Tibial artery (tissue), 4 donors: Measurements from ENCODE around the gene PLD6.

Source experiments
- DNase-seq, 2 donors: peaks; one replicate each; pipeline ENCODE4 v3.0.0-alpha.2; 2019
- H3K27ac ChIP-seq, 2 donors: fragments of 200-600 bp; sonication (generic) in 1 of 2; 1 replicate in 1 of 2; 2 replicates in 1 of 2; pipeline ENCODE4 v1.5.1; 2018 to 2019; ENCODE audit warnings: mild to moderate bottlenecking in 1 of 2
- H3K27me3 ChIP-seq, 2 donors: fragments of 200-600 bp; sonication (generic) in 1 of 2; one replicate each; pipeline versions ENCODE4 v1.5.1 to v1.6.0; 2016 to 2019
- H3K36me3 ChIP-seq, 3 donors: fragments of 200-600 bp; sonication (generic) in 2 of 3; one replicate each; pipeline ENCODE4 v1.5.1; 2016 to 2019; ENCODE audit warnings: mild to moderate bottlenecking in 2 of 3
- H3K4me1 ChIP-seq, 4 donors: fragments of 200-600 bp; sonication (generic) in 2 of 4; 1 replicate in 3 of 4; 2 replicates in 1 of 4; pipeline ENCODE4 v1.5.1; 2016 to 2019
- H3K4me3 ChIP-seq, 2 donors: fragments of 200-600 bp; sonication (generic) in 1 of 2; 1 replicate in 1 of 2; 2 replicates in 1 of 2; pipeline ENCODE4 v1.5.1; 2018 to 2019; ENCODE audit warnings: mild to moderate bottlenecking in 2 of 2
- H3K9me3 ChIP-seq, 3 donors: fragments of 200-600 bp; sonication (generic) in 1 of 3; one replicate each; pipeline ENCODE4 v1.5.1; 2016 to 2019
- CTCF ChIP-seq, 2 experiments: fragments of 200-600 bp in 1 of 2; fragments of 450-650 bp in 1 of 2; IDR thresholded peaks; one replicate each; pipeline ENCODE4 v1.5.1; 2017 to 2019; ENCODE audit warnings: antibody characterized with exemption in 2 of 2, mild to moderate bottlenecking in 1 of 2, moderate library complexity in 1 of 2
- intact Hi-C: fragments of 100-400 bp; cut with DNase I; formaldehyde crosslinking; loops from one replicate; pipeline ENCODE4 v1.15.0; 2023; ENCODE audit warnings: low total_unique reads

Gene PLD6

GRCh38 chr17:17231621-17232302, 25.6 kb upstream of the PLD6 start:
- DNase-seq: peak in 1 of 2 donors; percentile 53
- no peak for TF ChIP-seq CTCF (IDR thresholded peaks at IDR 0.05)
- Histone ChIP-seq H3K4me3 (no peak overlapping the region), H3K9me3 (no peaks in the 10 kb centered on the region), H3K27ac (no peak overlapping the region), H3K27me3 (no peaks in the 10 kb centered on the region), H3K4me1 (peaks cover 0 to 33% (median 17%) of the 10 kb centered on the region in 4 donors), H3K36me3 (peaks cover 47 to 61% (median 55%) of the 10 kb centered on the region in 3 donors)
- intact Hi-C loops: loop anchor here (10.0 kb wide), 1 partner anchor 227 kb away; no protein-coding TSS in a partner anchor

- H3K36me3 ChIP-seq: peaks cover 68 to 82% (median 76%) of the 10 kb centered on the region in 3 donors
- no peak for TF ChIP-seq CTCF (IDR thresholded peaks at IDR 0.05)
- peaks cover 0 to 17% (median 6%) of the 10 kb centered on the region in 4 donors for H3K4me1 ChIP-seq
- H3K4me3 ChIP-seq: no peak overlapping the region
- no peaks in the 10 kb centered on the region for H3K27me3 ChIP-seq
- intact Hi-C loops: loop anchor here (10.0 kb wide), 1 partner anchor 225 kb away; no protein-coding TSS in a partner anchor
- no peak overlapping the region for H3K27ac ChIP-seq
- H3K9me3 ChIP-seq: no peaks in the 10 kb centered on the region
- no peak for DNase-seq
Observed at GRCh38 chr17:17229416-17230384, 23.6 kb upstream of the PLD6 start.

GRCh38 chr17:17228521-17229279, 22.6 kb upstream of the PLD6 start:
- H3K9me3 ChIP-seq: no peaks in the 10 kb centered on the region
- intact Hi-C loops: no loop called here
- TF ChIP-seq CTCF (IDR thresholded peaks at IDR 0.05): no peak
- peak overlapping the region in 1 of 2 donors; percentile 31 for H3K27ac ChIP-seq
- no peak overlapping the region for H3K4me3 ChIP-seq
- peaks cover 78 to 92% (median 86%) of the 10 kb centered on the region in 3 donors for H3K36me3 ChIP-seq
- no peaks in the 10 kb centered on the region for H3K27me3 ChIP-seq
- peaks cover 0 to 7% (median 3%) of the 10 kb centered on the region in 4 donors for H3K4me1 ChIP-seq
- DNase-seq: peak in 1 of 2 donors; percentile 65

- Histone ChIP-seq H3K27ac (peak overlapping the region in 1 of 2 donors; percentile 31), H3K36me3 (peaks cover 84 to 100% (median 94%) of the 10 kb centered on the region in 3 donors)
Observed at GRCh38 chr17:17227608-17228520, 21.7 kb upstream of the PLD6 start.

More at GRCh38 chr17:17227608-17228520, 21.7 kb upstream of the PLD6 start:
- intact Hi-C loops: no loop called here
- H3K4me3 ChIP-seq: no peak overlapping the region
- H3K4me1 ChIP-seq: peaks cover 0 to 7% (median 3%) of the 10 kb centered on the region in 4 donors
- no peaks in the 10 kb centered on the region for H3K9me3 ChIP-seq
- no peak for TF ChIP-seq CTCF (IDR thresholded peaks at IDR 0.05)
- peak in 1 of 2 donors; percentile 68 for DNase-seq
- no peaks in the 10 kb centered on the region for H3K27me3 ChIP-seq
